GM23338 (cell line): ENCODE data around the gene ABCC10. TPM values are rescaled to one million over a fixed set of nuclear protein-coding genes. Genes with fewer than 3 reads are reported as not detected.
A peak's percentile ranks its signal among the peaks of the same experiment; 100 is the strongest.

Experiments used
- ATAC-seq: fragments of 200-7000 bp; cut with Tn5 transposase; 3 replicates; pipeline ENCODE4 v1.9.1; 2020
- DNase-seq: peaks from one replicate; pipeline ENCODE4 v3.0.0-alpha.2; 2015; ENCODE audit warnings: low spot score
- H2AFZ ChIP-seq: fragments of 200-600 bp; sonication (generic); 2 replicates; pipeline ENCODE4 v1.8.0; 2016; ENCODE audit warnings: antibody characterized with exemption, mild to moderate bottlenecking, moderate library complexity
- H3F3A ChIP-seq: fragments of 200-600 bp; sonication (generic); replicated peaks from 2 replicates; pipeline ENCODE4 v1.8.0; 2017; ENCODE audit warnings: antibody characterized with exemption, mixed run types, low read depth
- H3K27ac ChIP-seq: fragments of 200-600 bp; sonication (generic); 2 replicates; pipeline ENCODE4 v1.6.1; 2016; ENCODE audit warnings: low read depth
- H3K27me3 ChIP-seq: fragments of 200-600 bp; sonication (generic); 2 replicates; pipeline ENCODE4 v1.8.0; 2016; ENCODE audit warnings: mild to moderate bottlenecking, mixed run types, moderate library complexity; ENCODE audit not compliant: insufficient read depth
- H3K36me3 ChIP-seq: fragments of 200-600 bp; sonication (generic); 2 replicates; pipeline ENCODE4 v1.8.0; 2016; ENCODE audit warnings: mild to moderate bottlenecking; ENCODE audit not compliant: insufficient read depth
- H3K4me1 ChIP-seq: fragments of 200-600 bp; sonication (generic); 2 replicates; pipeline ENCODE4 v1.8.0; 2016; ENCODE audit warnings: mild to moderate bottlenecking, moderate library complexity; ENCODE audit not compliant: insufficient read depth
- H3K4me2 ChIP-seq: fragments of 200-600 bp; sonication (generic); 2 replicates; pipeline ENCODE4 v1.7.1; 2017; ENCODE audit warnings: mixed run types
- H3K4me3 ChIP-seq: fragments of 200-600 bp; sonication (generic); 2 replicates; pipeline ENCODE4 v1.6.1; 2016; ENCODE audit warnings: mixed run types
- H3K79me2 ChIP-seq: fragments of 200-600 bp; sonication (generic); replicated peaks from 2 replicates; pipeline ENCODE4 v1.8.0; 2017; ENCODE audit warnings: mild to moderate bottlenecking; ENCODE audit not compliant: insufficient read depth
- H3K9me2 ChIP-seq: fragments of 200-600 bp; sonication (generic); 2 replicates; pipeline ENCODE4 v1.8.0; 2017; ENCODE audit not compliant: insufficient read depth
- H4K20me1 ChIP-seq: fragments of 200-600 bp; sonication (generic); replicated peaks from 2 replicates; pipeline ENCODE4 v1.8.0; 2017; ENCODE audit warnings: mild to moderate bottlenecking; ENCODE audit not compliant: insufficient read depth
- H3K27ac Mint-ChIP-seq: 2 replicates; pipeline ENCODE4 v1.8.0; 2020; ENCODE audit warnings: inconsistent platforms, mild to moderate bottlenecking, moderate library complexity, mixed read lengths
- H3K27me3 Mint-ChIP-seq: 3 replicates; pipeline ENCODE4 v1.8.0; 2022; ENCODE audit warnings: low read depth, mild to moderate bottlenecking, moderate library complexity, mixed read lengths, inconsistent platforms; ENCODE audit not compliant: insufficient read depth, poor library complexity
- H3K36me3 Mint-ChIP-seq: 3 replicates; pipeline ENCODE4 v1.8.0; 2021; ENCODE audit warnings: low read depth, mild to moderate bottlenecking, inconsistent platforms, moderate library complexity, mixed read lengths
- H3K4me1 Mint-ChIP-seq: 3 replicates; pipeline ENCODE4 v1.8.0; 2020; ENCODE audit warnings: mild to moderate bottlenecking, inconsistent platforms, mixed read lengths
- H3K4me3 Mint-ChIP-seq: 3 replicates; pipeline ENCODE4 v1.8.0; 2021; ENCODE audit warnings: moderate library complexity, mild to moderate bottlenecking, inconsistent platforms, mixed read lengths
- H3K9me3 Mint-ChIP-seq: 3 replicates; pipeline ENCODE4 v1.8.0; 2020; ENCODE audit warnings: moderate library complexity, mild to moderate bottlenecking, inconsistent platforms, mixed read lengths
- CREB1 ChIP-seq: fragments of 250-450 bp; sonication (Bioruptor Pico); IDR thresholded peaks from 2 replicates; pipeline ENCODE4 v1.5.0; 2020; ENCODE audit warnings: low read depth, mild to moderate bottlenecking, moderate library complexity
- CTCF ChIP-seq, 2 experiments: fragments of 200-600 bp in 1 of 2; sonication (generic) in 1 of 2; conservative IDR thresholded peaks; 2 replicates each; pipeline versions ENCODE4 v1.5.1 to v1.6.1; 2016 to 2017; ENCODE audit warnings: antibody characterized with exemption in 2 of 2, low read depth in 2 of 2, mild to moderate bottlenecking in 2 of 2, moderate library complexity in 1 of 2
- EZH2 ChIP-seq: fragments of 200-600 bp; sonication (generic); IDR thresholded peaks from one replicate; pipeline ENCODE4 v1.8.0; 2017; ENCODE audit warnings: antibody characterized with exemption, mild to moderate bottlenecking, low read depth; ENCODE audit not compliant: unreplicated experiment
- EZH2phosphoT487 ChIP-seq: fragments of 200-600 bp; sonication (generic); IDR thresholded peaks from one replicate; pipeline ENCODE4 v1.8.1; 2018; ENCODE audit warnings: antibody characterized with exemption; ENCODE audit not compliant: unreplicated experiment
- JUNB ChIP-seq: IDR thresholded peaks from one replicate; pipeline ENCODE4 v1.6.1; 2016; ENCODE audit warnings: antibody characterized with exemption; ENCODE audit not compliant: unreplicated experiment
- NANOG ChIP-seq: IDR thresholded peaks from 2 replicates; pipeline ENCODE4 v1.6.1; 2016; ENCODE audit warnings: antibody characterized with exemption, borderline replicate concordance
- POLR2AphosphoS5 ChIP-seq: IDR thresholded peaks from 2 replicates; pipeline ENCODE4 v1.6.1; 2016; ENCODE audit warnings: antibody characterized with exemption, low read depth
- REST ChIP-seq: IDR thresholded peaks from one replicate; pipeline ENCODE4 v1.6.1; 2018; ENCODE audit warnings: antibody characterized with exemption; ENCODE audit not compliant: unreplicated experiment
- STAT1 ChIP-seq: IDR thresholded peaks from one replicate; pipeline ENCODE4 v1.6.1; 2016; ENCODE audit warnings: antibody characterized with exemption; ENCODE audit not compliant: unreplicated experiment
- ZNF114 ChIP-seq: fragments of 250-450 bp; sonication (Bioruptor Pico); IDR thresholded peaks from 2 replicates; pipeline ENCODE4 v1.5.0; 2020; ENCODE audit warnings: mild to moderate bottlenecking, moderate library complexity
- ZNF331 ChIP-seq: fragments of 250-450 bp; sonication (Bioruptor Pico); IDR thresholded peaks from 2 replicates; pipeline ENCODE4 v1.5.0; 2020; ENCODE audit warnings: low read depth, mild to moderate bottlenecking, moderate library complexity
- ZNF462 ChIP-seq: fragments of 250-450 bp; sonication (Bioruptor Pico); IDR thresholded peaks from 2 replicates; pipeline ENCODE4 v1.5.0; 2020; ENCODE audit warnings: mild to moderate bottlenecking, moderate library complexity
- polyA plus RNA-seq: library from polyadenylated mRNA; unstranded; fragments of >200 nt; fragmentation: Nextera tagmentation; extraction: Ambion mirVana; gene quantifications from 2 replicates; pipeline ENCODE4 v1.2.1, GENCODE V29; 2016
- total RNA-seq: library from RNA; depleted of rRNA; stranded (reverse); fragments of >200 nt; shearing (Covaris generic); gene quantifications from 2 replicates; pipeline ENCODE4 v1.2.3, GENCODE V29; 2014
- TF ChIP-seq, protein P1 (sequence below): IDR thresholded peaks from 2 replicates; pipeline ENCODE4 v1.6.1; 2016; ENCODE audit warnings: antibody characterized with exemption

ABCC10 gene
- total and polyA plus RNA-seq, 2 experiments from 2014 or later: 16.9 to 17.5 TPM

GRCh38 chr6:43481075-43481474 is 53.7 kb downstream of the ABCC10 start:
- peak overlapping the region; percentile 17; the same call in 1 of the 2 replicates for H3K4me2 ChIP-seq
- no peaks in the 10 kb centered on the region for H3K36me3 ChIP-seq
- H3K4me1 Mint-ChIP-seq: peaks cover 50% of the 10 kb centered on the region
- no peak for TF ChIP-seq CREB1
- TF ChIP-seq STAT1: no peak
- TF ChIP-seq, protein P1, sequence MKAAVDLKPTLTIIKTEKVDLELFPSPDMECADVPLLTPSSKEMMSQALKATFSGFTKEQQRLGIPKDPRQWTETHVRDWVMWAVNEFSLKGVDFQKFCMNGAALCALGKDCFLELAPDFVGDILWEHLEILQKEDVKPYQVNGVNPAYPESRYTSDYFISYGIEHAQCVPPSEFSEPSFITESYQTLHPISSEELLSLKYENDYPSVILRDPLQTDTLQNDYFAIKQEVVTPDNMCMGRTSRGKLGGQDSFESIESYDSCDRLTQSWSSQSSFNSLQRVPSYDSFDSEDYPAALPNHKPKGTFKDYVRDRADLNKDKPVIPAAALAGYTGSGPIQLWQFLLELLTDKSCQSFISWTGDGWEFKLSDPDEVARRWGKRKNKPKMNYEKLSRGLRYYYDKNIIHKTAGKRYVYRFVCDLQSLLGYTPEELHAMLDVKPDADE: no peak
- TF ChIP-seq EZH2phosphoT487: no peak
- TF ChIP-seq POLR2AphosphoS5: no peak
- TF ChIP-seq ZNF114 (CRISPR knock-in tag): no peak
- no peak for TF ChIP-seq NANOG
- TF ChIP-seq JUNB: no peak
- no peak for TF ChIP-seq REST
- no peak for TF ChIP-seq ZNF331 (CRISPR knock-in tag)
- TF ChIP-seq CTCF (conservative IDR thresholded peaks at IDR 0.05; ENCODE audit: low read depth in 2 of 2): no peak
- TF ChIP-seq EZH2: no peak
- no peak for TF ChIP-seq ZNF462 (CRISPR knock-in tag)
- H4K20me1 ChIP-seq: peaks cover 19% of the 10 kb centered on the region
- no peaks in the 10 kb centered on the region for H3K9me2 ChIP-seq
- H3K4me1 ChIP-seq: peaks cover 45% of the 10 kb centered on the region
- H3K27ac ChIP-seq: 0 out of 2 replicates have a peak overlapping the region, but pooled peaks have one; percentile 70
- H3F3A ChIP-seq: no peaks in the 10 kb centered on the region
- DNase-seq: no peak
- no peaks in the 10 kb centered on the region for H3K27me3 ChIP-seq
- peaks cover 6% of the 10 kb centered on the region for H3K36me3 Mint-ChIP-seq
- 0 out of 3 replicates have a peak overlapping the region, but pooled peaks have one; percentile 5 for H3K4me3 Mint-ChIP-seq
- H3K4me3 ChIP-seq: no peak overlapping the region
- peaks cover 5% of the 10 kb centered on the region for H3K27me3 Mint-ChIP-seq
- peaks cover 82% of the 10 kb centered on the region for H3K79me2 ChIP-seq
- H3K9me3 Mint-ChIP-seq: no peaks in the 10 kb centered on the region
- H3K27ac Mint-ChIP-seq: peak overlapping the region; percentile 84
- H2AFZ ChIP-seq: no peak overlapping the region
- no peak for ATAC-seq
